Cardiac muscle cell (in vitro differentiated cells and primary cell): ENCODE results near the gene SPAG16. TPM values are rescaled to one million over a fixed set of nuclear protein-coding genes. Genes with fewer than 3 reads are reported as not detected.

Experiments used
- DNase-seq, 2 donors: peaks; one replicate each; pipeline versions ENCODE4 v3.0.0 to v3.0.0-alpha.2; 2010 to 2017; ENCODE audit warnings: low read depth in 1 of 2, low spot score in 1 of 2
- H3K27ac ChIP-seq: fragments of 200-600 bp; sonication (generic); 2 replicates; pipeline ENCODE4 v1.5.1; 2016
- H3K27me3 ChIP-seq: fragments of 200-600 bp; sonication (generic); 2 replicates; pipeline ENCODE4 v1.6.0; 2016; ENCODE audit warnings: control low read depth
- H3K36me3 ChIP-seq: fragments of 200-600 bp; sonication (generic); 2 replicates; pipeline ENCODE4 v1.5.1; 2016; ENCODE audit warnings: control low read depth
- H3K4me1 ChIP-seq: fragments of 200-600 bp; sonication (generic); 2 replicates; pipeline ENCODE4 v1.8.1; 2017; ENCODE audit warnings: low read depth, mild to moderate bottlenecking, mixed run types
- H3K4me3 ChIP-seq: fragments of 200-600 bp; sonication (generic); 2 replicates; pipeline ENCODE4 v1.5.1; 2016; ENCODE audit warnings: mild to moderate bottlenecking
- H3K9me3 ChIP-seq: fragments of 200-600 bp; sonication (generic); 2 replicates; pipeline ENCODE4 v1.5.1; 2017; ENCODE audit warnings: low read depth, mild to moderate bottlenecking, control low read depth
- CTCF ChIP-seq: IDR thresholded peaks from 2 replicates; pipeline ENCODE4 v1.5.1; 2012; ENCODE audit warnings: low read depth, mild to moderate bottlenecking, low read length
- polyA plus RNA-seq: library from polyadenylated mRNA; unstranded; fragments of >200 nt; fragmentation: Nextera tagmentation; extraction: Ambion mirVana; gene quantifications from 2 replicates; pipeline ENCODE4 v1.2.1, GENCODE V29; 2016
- total RNA-seq: library from RNA; depleted of rRNA; stranded (reverse); fragments of >200 nt; gene quantifications from 2 replicates; pipeline ENCODE4 v1.2.3, GENCODE V29; 2016

The SPAG16 gene
- total and polyA plus RNA-seq, 2 experiments from 2014 or later, result 32.8 to 57.9 TPM

- Histone ChIP-seq H3K9me3 (no peaks in the 10 kb centered on the region), H3K27ac (no peak overlapping the region), H3K4me1 (no peaks in the 10 kb centered on the region), H3K4me3 (no peak overlapping the region), H3K36me3 (peaks cover 18% of the 10 kb centered on the region), H3K27me3 (no peaks in the 10 kb centered on the region)
- no peak for TF ChIP-seq CTCF
- peak in 1 of 2 donors; percentile 88 for DNase-seq
Measured at GRCh38 chr2:213306316-213306942, 22.2 kb downstream of the SPAG16 start.

GRCh38 chr2:213315168-213315876 lies 31.1 kb downstream of the SPAG16 start:
- no peaks in the 10 kb centered on the region for H3K4me1 ChIP-seq
- TF ChIP-seq CTCF, result no peak
- H3K9me3 ChIP-seq, result no peaks in the 10 kb centered on the region
- peaks cover 19% of the 10 kb centered on the region for H3K36me3 ChIP-seq
- H3K4me3 ChIP-seq, result no peak overlapping the region
- H3K27me3 ChIP-seq, result no peaks in the 10 kb centered on the region
- DNase-seq, result no peak
- H3K27ac ChIP-seq, result no peak overlapping the region

- H3K9me3 ChIP-seq, result no peaks in the 10 kb centered on the region
- H3K4me3 ChIP-seq, result no peak overlapping the region
- H3K36me3 ChIP-seq, result peaks cover 10% of the 10 kb centered on the region
- no peak for TF ChIP-seq CTCF
- DNase-seq, result peak in 1 of 2 donors; percentile 13
- no peaks in the 10 kb centered on the region for H3K27me3 ChIP-seq
- H3K4me1 ChIP-seq, result no peaks in the 10 kb centered on the region
- no peak overlapping the region for H3K27ac ChIP-seq
Measured at GRCh38 chr2:213316001-213316735, 31.9 kb downstream of the SPAG16 start.

GRCh38 chr2:213317929-213318328 lies 33.7 kb downstream of the SPAG16 start:
- H3K27me3 ChIP-seq, result no peaks in the 10 kb centered on the region
- H3K9me3 ChIP-seq, result no peaks in the 10 kb centered on the region
- H3K27ac ChIP-seq, result no peak overlapping the region
- no peaks in the 10 kb centered on the region for H3K4me1 ChIP-seq
- no peak overlapping the region for H3K4me3 ChIP-seq
- H3K36me3 ChIP-seq, result peaks cover 9% of the 10 kb centered on the region
- TF ChIP-seq CTCF, result no peak
- peak in 1 of 2 donors; percentile 64 for DNase-seq

- no peak overlapping the region for H3K27ac ChIP-seq
- H3K36me3 ChIP-seq, result peaks cover 9% of the 10 kb centered on the region
- H3K9me3 ChIP-seq, result no peaks in the 10 kb centered on the region
- no peaks in the 10 kb centered on the region for H3K4me1 ChIP-seq
- no peak for DNase-seq
- H3K27me3 ChIP-seq, result no peaks in the 10 kb centered on the region
- no peak for TF ChIP-seq CTCF
- no peak overlapping the region for H3K4me3 ChIP-seq
Measured at GRCh38 chr2:213320604-213321003, 36.3 kb downstream of the SPAG16 start.
